Measurements from ENCODE around the gene HSD17B3.

The HSD17B3 gene

DNA sequence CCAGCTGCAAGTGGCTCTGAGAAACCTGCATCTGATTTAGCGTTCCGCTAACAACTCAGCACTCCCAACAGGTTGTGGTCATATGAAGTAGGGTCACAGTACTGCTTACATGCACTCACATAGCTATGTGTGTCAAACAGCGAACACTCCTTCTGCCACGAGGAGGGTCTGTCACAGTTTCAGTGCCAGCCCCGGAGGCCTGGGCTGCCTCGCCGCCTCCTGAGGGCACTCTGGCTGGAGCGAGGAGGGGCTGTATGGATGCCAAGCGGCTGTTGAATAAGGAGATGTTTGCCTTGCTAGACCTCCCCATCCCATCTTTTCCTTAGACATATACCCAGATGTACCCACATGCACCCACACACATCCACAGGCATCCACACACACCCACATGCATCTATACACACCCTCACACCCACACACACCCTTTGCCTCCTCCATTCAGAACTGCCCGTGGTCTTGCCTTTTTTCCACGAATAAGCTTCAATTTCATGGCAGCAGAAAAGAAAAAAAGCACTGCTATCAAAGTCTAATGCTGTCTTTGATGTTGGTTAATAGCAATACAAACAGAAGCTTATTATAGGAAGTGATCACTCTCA is 95.7 kb downstream of the HSD17B3 start:
- CTCF ChIA-PET, result no interaction called here
- TF ChIP-seq L3MBTL2 (conservative IDR thresholded peaks at IDR 0.05) (no peak), ARNT (IDR thresholded peaks at IDR 0.05) (no peak), ELF4 (IDR thresholded peaks at IDR 0.05) (no peak), ZNF384 (IDR thresholded peaks at IDR 0.05) (no peak), SP1 (IDR thresholded peaks at IDR 0.05) (no peak), LEF1 (IDR thresholded peaks at IDR 0.05; ENCODE audit: borderline replicate concordance) (no peak)
- TF ChIP-seq, protein P1, sequence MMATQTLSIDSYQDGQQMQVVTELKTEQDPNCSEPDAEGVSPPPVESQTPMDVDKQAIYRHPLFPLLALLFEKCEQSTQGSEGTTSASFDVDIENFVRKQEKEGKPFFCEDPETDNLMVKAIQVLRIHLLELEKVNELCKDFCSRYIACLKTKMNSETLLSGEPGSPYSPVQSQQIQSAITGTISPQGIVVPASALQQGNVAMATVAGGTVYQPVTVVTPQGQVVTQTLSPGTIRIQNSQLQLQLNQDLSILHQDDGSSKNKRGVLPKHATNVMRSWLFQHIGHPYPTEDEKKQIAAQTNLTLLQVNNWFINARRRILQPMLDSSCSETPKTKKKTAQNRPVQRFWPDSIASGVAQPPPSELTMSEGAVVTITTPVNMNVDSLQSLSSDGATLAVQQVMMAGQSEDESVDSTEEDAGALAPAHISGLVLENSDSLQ (IDR thresholded peaks at IDR 0.05), result no peak
- DNase-seq (ENCODE audit: extremely low spot score), result no peak
- POLR2A ChIA-PET, result no interaction called here

DNA sequence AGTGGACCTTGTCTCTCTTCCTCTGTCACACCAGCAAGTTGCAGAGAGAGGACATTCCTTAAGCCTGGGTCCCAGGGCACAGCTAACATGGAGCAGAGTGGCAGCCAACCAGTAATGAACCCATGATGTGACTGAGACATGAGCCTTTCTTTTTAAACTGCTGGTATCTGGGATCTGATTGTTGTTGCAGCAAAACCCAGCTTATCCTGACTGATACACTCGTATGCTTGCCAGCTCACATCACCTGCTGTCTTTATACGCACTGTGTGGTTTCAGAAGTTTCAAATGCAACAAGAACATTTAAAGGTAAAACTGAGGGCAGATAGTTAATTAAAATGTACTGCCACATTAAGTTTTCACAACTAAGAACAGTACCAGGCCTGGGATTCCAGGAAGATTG is 97.1 kb downstream of the HSD17B3 start:
- DNase-seq (ENCODE audit: extremely low spot score), result no peak
- ChIA-PET CTCF (no interaction called here), POLR2A (no interaction called here)
- no peak for TF ChIP-seq LEF1 (IDR thresholded peaks at IDR 0.05; ENCODE audit: borderline replicate concordance)
- no peak for TF ChIP-seq ELF4 (IDR thresholded peaks at IDR 0.05)

DNA sequence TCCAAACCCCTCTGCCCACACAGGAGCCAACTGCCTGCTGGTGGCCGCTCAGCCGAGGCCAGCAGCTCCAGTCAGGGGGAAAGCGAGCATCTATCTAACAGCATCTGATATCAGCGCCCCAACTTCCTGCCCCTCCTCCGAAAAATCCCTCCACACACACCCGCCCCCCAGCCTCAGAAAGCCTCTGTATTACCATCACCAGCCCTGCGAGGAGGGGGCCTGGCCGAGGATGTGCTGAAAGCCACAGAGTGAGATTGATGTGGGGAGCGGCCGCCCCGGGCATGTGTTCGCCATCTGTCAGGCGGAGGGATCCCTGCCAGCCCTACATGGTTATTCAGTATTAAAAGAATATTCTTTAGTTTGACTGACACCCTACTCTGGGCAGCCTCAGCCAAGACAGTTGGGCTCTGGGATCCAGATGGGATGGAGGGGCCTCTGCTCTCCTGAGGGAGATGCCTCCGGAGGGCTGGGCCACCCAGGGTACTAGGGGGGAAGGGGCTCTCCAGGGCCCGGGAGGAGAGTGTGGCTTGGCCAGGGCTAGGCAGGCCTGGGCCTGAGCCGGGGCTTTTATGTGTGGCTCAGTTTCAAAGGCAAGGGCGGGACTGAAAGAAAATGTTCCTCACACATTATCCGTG is 98.0 kb downstream of the HSD17B3 start:
- CTCF ChIA-PET, result no interaction called here
- POLR2A ChIA-PET, result no interaction called here
- DNase-seq (ENCODE audit: extremely low spot score), result no peak
- no peak for TF ChIP-seq CTBP1 (IDR thresholded peaks at IDR 0.05; ENCODE audit: borderline replicate concordance)
- TF ChIP-seq ARNT (IDR thresholded peaks at IDR 0.05), result no peak
- no peak for TF ChIP-seq SP1 (IDR thresholded peaks at IDR 0.05)
- TF ChIP-seq L3MBTL2 (conservative IDR thresholded peaks at IDR 0.05), result no peak
- TF ChIP-seq FOXM1 (IDR thresholded peaks at IDR 0.05; ENCODE audit: borderline replicate concordance), result no peak
- no peak for TF ChIP-seq BHLHE40 (IDR thresholded peaks at IDR 0.05; ENCODE audit: borderline replicate concordance)
- TF ChIP-seq TARDBP (IDR thresholded peaks at IDR 0.05), result no peak
- no peak for TF ChIP-seq NFRKB (IDR thresholded peaks at IDR 0.05)
- TF ChIP-seq SUZ12 (IDR thresholded peaks at IDR 0.05), result no peak
- TF ChIP-seq FOXA1 (IDR thresholded peaks at IDR 0.05), result no peak
- no peak for TF ChIP-seq ZNF384 (IDR thresholded peaks at IDR 0.05)
- no peak for TF ChIP-seq ELF4 (IDR thresholded peaks at IDR 0.05)

DNA sequence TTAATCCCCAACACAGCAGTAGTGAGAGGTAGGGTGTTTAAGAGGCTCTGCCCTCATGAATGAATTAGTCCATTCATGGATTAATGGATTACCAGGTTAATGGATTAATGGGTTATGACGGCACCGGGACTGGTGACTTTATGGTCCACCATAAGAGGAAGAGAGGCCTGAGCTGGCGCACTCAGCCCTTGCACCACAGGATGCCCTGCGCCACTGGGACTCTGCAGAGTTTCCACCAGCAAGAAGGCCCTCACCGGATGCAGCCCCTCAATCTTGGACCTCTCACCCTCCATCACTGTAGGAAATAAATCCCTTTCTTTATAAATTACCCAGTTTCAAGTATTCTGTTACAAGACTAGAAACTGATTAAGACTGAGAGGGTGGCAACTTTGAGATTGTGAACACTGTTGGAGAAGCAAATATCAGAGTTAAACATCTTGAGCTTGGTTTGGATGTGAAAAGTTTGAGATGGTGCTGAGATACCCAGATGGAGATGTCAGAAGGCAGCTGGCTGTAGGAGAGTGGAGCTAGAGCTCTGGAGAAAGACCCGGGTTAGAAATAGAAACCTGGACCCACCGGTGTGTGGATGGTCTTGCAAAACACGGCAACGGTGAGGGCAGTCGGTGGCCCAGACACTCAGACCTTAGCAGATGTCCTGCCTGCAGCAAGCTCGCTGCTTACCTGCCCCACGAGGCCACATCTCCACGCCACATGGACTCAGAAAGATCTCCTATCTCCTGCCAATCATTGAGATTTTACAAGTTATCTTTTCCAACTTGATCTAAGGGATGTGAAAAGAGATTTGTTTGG is 98.8 kb downstream of the HSD17B3 start:
- ChIA-PET CTCF (no interaction called here), POLR2A (no interaction called here)
- no peak for DNase-seq (ENCODE audit: extremely low spot score)
- TF ChIP-seq BHLHE40 (IDR thresholded peaks at IDR 0.05; ENCODE audit: borderline replicate concordance) (no peak), LEF1 (IDR thresholded peaks at IDR 0.05; ENCODE audit: borderline replicate concordance) (no peak), HDGF (IDR thresholded peaks at IDR 0.05; ENCODE audit: borderline replicate concordance) (no peak)

DNA sequence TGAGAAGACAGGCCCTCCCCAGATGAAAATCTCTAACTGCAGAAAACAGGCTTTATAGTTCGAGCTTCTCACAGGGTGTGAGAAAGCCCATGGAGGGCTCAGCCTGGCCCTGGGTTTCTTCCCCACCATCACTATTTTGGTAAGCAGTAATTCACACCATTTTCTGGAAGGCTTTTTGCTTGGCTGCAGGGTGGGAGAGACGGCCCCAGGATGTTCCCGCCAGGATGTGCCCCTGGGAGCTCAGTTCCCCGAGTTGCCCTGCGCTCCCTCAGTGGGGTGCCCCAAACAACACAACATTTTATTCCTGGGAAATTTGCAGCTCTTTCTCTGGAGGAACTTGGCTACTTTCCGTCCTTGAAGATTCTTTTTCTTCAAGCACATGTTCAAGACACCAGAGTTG is 100.8 kb downstream of the HSD17B3 start:
- CTCF ChIA-PET, result no interaction called here
- POLR2A ChIA-PET, result interaction anchor here (1.1 kb wide), 1 partner anchor 326 kb away, joined by 3 read pairs; the partner anchor contains the start of gene ERCC6L2
- DNase-seq (ENCODE audit: extremely low spot score), result no peak
- TF ChIP-seq CTBP1 (IDR thresholded peaks at IDR 0.05; ENCODE audit: borderline replicate concordance) (no peak), BHLHE40 (IDR thresholded peaks at IDR 0.05; ENCODE audit: borderline replicate concordance) (no peak)

DNA sequence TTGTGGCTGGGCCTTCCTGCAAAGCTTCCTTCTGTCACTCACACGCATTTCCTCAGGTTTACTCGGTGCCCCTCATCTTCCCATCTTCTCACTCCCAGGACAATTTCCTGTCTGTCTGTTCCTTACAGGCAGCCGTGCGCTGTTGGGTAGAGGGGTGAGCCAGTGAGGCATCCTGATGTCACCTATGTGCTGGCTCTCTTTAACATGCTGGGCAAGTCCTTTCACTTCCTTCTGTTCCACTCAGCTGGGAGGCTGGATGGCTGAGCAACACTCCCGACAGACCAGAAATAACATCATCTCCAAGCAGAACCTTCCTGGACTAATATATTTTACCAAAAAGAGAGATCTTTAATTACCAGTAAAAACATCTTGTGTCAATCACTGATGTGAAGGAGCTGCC is 103.0 kb downstream of the HSD17B3 start:
- ChIA-PET CTCF (interaction anchor here (0.6 to 0.8 kb wide), 2 partner anchors 12 to 18 kb away, joined by 3 read pairs; no protein-coding TSS in a partner anchor), POLR2A (no interaction called here)
- no peak for TF ChIP-seq ARNT (IDR thresholded peaks at IDR 0.05)
- no peak for DNase-seq (ENCODE audit: extremely low spot score)

DNA sequence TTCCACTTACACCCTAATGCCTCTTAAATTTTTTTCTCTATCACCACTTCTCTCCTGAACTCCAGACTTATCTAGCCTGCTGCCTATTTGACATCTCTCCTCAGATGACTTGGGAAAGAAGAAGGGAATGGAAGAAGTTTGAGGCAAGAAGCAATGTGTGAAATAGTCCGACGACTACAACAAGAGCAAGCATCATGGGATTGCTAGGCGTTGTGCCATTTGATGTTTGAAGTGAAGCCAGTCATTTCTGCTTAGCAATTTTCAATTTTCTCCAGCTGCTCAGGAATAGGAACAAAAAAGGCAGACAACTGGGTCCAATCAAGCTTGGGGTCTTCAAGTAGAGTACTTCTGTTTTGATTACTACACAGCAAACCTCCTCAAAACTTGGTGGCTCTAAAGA is 106.4 kb downstream of the HSD17B3 start:
- DNase-seq (ENCODE audit: extremely low spot score), result no peak
- TF ChIP-seq CTBP1 (IDR thresholded peaks at IDR 0.05; ENCODE audit: borderline replicate concordance) (no peak), FOXK2 (IDR thresholded peaks at IDR 0.05) (no peak), L3MBTL2 (conservative IDR thresholded peaks at IDR 0.05) (no peak), BHLHE40 (IDR thresholded peaks at IDR 0.05; ENCODE audit: borderline replicate concordance) (no peak), SP1 (IDR thresholded peaks at IDR 0.05) (no peak), FOXA1 (IDR thresholded peaks at IDR 0.05) (no peak), NFRKB (IDR thresholded peaks at IDR 0.05) (no peak), LEF1 (IDR thresholded peaks at IDR 0.05; ENCODE audit: borderline replicate concordance) (no peak), FOXM1 (IDR thresholded peaks at IDR 0.05; ENCODE audit: borderline replicate concordance) (no peak), ELF4 (IDR thresholded peaks at IDR 0.05) (no peak), SUZ12 (IDR thresholded peaks at IDR 0.05) (no peak), ZNF384 (IDR thresholded peaks at IDR 0.05) (no peak), ARNT (IDR thresholded peaks at IDR 0.05) (no peak), HDGF (IDR thresholded peaks at IDR 0.05; ENCODE audit: borderline replicate concordance) (no peak), TARDBP (IDR thresholded peaks at IDR 0.05) (no peak)
- TF ChIP-seq, protein P1 (IDR thresholded peaks at IDR 0.05), result no peak
- ChIA-PET POLR2A (no interaction called here), CTCF (no interaction called here)
